GM12891 (cell line): ENCODE results near the gene DNAJB14.

Source experiments
- POLR2A ChIP-seq: IDR thresholded peaks from 2 replicates; pipeline ENCODE4 v1.6.1; 2011; ENCODE audit warnings: low read depth, low read length, control low read depth
- POLR2AphosphoS5 ChIP-seq: IDR thresholded peaks from 2 replicates; pipeline ENCODE4 v1.6.1; 2011; ENCODE audit warnings: low read depth, low read length, control low read depth
- SPI1 ChIP-seq: IDR thresholded peaks from 2 replicates; pipeline ENCODE4 v1.6.1; 2011; ENCODE audit warnings: low read depth, low read length, control low read depth
- TAF1 ChIP-seq: IDR thresholded peaks from 2 replicates; pipeline ENCODE4 v1.6.1; 2011; ENCODE audit warnings: low read depth, low read length, control low read depth

DNA sequence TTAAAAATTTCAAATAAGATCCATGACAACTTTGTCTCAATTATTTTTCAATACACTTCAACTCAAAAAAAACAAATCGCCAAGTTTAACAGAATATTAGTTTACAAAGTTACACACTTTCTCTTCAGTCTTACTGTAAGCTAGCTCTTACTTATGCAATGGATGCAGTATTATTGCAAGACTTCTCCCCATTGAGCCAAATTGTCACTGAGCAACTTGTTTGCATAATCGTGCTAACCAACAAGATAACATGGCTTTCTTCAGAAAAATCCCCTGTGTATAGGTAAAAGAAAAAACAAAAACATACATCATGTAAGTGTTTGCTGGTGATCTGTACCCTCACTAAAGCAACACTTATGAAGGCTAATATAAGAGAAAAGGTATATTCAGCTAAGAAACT, 18.9 kb downstream of the DNAJB14 start:
- TF ChIP-seq POLR2A (no peak), POLR2AphosphoS5 (no peak), TAF1 (no peak), SPI1 (no peak)
